HG02840 (cell line): ENCODE measurements around the gene TBX10.
"Not testable (repeated sequence)": the region's sequence is repeated elsewhere in the genome, so short reads cannot be mapped to it uniquely, and the experiment has no call there.

Source experiments
- ATAC-seq: cut with Tn5 transposase; IDR thresholded peaks from one replicate; pipeline ENCODE4 v1.9.1; 2021; ENCODE audit warnings: mild to moderate bottlenecking, moderate library complexity, moderate number of reproducible peaks; ENCODE audit not compliant: unreplicated experiment, low FRiP score

TBX10 gene

DNA sequence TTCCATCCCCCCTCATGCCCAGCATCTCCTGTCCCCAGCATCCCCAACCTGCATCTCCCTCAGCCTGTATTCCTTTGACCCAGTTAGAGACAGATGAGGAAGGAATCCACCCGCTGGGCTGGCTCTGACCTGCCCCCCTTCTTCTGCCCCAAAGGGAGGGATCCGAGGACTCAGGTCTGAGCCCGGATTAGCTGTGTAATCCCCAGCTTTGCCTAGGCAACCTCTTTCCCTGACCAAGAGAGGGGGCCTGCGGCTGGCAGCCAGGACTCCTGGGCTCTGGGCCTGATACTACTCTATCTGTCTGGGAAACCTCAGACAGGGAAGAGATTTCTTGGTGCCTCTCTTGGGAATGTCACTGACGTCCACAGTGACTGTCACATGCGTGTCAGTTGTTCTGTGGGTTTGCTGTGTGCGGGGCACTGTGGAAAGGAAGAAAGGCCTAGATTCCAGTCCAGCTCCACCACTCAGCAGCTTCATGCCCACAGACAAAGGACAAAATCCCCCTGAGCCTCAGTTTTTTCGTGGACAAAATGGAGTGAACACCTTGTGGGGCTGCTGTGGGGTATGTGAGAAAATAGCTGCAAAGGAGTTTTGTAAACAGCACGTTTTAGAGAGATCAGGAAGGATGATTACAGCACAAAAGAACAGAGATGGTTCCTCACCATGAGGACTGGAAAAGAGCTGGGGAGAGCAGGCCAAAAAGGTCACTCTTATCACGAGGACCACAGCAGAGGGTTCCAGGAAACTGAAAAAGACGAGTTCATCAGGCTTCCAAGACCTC lies 34.1 kb downstream of the TBX10 start:
- no peak for ATAC-seq

DNA sequence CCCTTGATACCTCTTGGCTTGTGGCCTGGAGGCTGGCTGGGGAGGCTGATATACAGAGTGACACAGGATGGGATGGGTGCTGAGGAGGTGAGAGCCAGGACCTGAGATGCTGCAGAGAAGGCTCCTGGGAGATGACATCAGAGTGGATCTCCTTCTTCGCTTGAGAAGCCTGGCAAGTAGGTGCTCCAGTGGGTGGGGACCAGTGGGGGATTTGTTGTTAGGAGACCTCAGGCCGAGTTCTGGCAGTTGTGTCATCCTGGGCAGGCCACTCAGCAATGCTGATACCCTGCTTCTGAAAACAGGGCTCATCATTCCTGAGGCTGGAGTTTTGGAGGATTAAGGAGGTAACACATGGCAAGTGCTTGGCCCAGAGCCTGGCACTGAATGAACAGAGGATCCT lies 34.7 kb downstream of the TBX10 start:
- no peak for ATAC-seq

DNA sequence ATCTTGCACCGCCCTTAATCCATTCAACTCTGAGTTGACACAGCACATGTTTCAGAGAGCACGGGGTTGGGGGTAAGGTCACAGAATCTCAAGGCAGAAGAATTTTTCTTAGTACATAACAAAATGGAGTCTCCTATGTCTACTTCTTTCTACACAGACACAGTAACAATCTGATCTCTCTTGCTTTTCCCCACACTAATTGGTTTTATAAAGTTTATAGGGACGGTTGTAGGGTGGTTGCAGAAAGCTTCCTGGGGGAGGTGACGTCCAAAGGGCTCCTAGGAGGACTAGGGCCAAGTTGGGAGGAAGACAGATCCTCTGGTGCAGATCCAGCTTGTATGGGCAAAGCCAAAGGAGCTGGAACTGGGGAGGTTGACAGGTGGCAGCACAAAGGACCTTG lies 35.4 kb downstream of the TBX10 start:
- ATAC-seq = not testable (repeated sequence)

DNA sequence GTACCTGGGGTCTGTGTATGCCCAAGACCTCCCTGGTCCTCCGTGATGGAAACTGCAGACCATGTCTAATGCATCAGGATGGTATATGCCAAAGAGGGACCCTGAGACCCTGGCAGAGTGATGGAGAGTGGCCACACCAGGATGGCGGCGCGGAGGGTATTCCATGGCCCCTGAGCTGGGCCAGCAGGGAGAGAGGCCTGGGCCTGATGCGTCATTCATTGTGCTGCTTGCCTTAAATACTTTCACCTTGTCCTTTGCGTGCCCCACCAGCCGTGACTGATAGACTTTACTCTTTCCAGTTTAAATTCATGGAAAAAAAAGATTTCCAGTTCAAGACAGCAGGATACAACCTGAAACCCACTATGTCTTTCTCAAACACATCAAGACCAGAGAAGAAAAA lies 38.5 kb downstream of the TBX10 start:
- no peak for ATAC-seq

- no peak for ATAC-seq
Observed at GRCh38 chr11:67600324-67601029, 39.1 kb downstream of the TBX10 start.

GRCh38 chr11:67599149-67599548 lies 40.4 kb downstream of the TBX10 start:
- ATAC-seq = no peak

DNA sequence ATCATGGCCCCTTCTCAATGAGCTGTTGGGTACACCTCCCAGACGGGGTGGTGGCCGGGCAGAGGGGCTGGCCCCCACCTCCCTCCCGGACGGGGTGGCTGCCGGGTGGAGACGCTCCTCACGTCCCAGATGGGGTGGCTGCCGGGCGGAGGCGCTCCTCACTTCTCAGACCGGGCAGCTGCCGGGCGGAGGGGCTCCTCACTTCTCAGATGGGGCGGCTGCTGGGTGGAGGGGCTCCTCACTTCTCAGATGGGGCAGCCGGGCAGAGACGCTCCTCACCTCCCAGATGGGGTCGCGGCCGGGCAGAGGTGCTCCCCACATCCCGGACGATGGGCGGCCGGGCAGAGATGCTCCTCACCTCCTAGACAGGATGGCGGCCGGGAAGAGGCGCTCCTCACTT lies 41.6 kb downstream of the TBX10 start:
- ATAC-seq = not testable (repeated sequence)

DNA sequence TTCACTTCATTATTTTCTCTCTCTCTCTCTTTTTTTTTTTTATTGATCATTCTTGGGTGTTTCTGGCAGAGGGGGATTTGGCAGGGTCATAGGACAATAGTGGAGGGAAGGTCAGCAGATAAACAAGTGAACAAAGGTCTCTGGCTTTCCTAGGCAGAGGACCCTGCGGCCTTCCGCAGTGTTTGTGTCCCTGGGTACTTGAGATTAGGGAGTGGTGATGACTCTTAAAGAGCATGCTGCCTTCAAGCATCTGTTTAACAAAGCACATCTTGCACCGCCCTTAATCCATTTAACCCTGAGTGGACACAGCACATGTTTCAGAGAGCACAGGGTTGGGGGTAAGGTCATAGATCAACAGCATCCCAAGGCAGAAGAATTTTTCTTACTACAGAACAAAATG lies 42.1 kb downstream of the TBX10 start:
- not testable (repeated sequence) for ATAC-seq

- no peak for ATAC-seq
Observed at GRCh38 chr11:67596753-67597300, 42.7 kb downstream of the TBX10 start.

DNA sequence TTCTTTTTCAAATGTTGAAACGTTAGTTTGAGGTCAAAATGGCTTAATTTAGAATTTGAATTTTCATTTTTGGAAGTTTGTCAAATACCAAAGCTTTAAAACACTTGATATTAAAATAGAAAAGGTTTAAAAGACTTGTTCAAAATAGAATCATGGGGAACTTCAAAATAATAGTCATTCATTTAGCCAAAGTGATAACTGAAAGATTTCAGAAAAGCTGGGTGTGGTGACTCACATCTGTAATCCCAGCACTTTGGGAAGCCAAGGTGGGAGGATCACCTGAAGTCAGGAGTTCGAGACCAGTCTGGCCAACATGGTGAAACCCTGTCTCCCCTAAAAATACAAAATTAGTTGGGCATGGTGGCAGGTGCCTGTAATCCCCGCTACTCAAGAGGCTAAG lies 45.1 kb downstream of the TBX10 start:
- no peak for ATAC-seq

- no peak for ATAC-seq
Observed at GRCh38 chr11:67593565-67593905, 46.0 kb downstream of the TBX10 start.

GRCh38 chr11:67592880-67593564 lies 46.5 kb downstream of the TBX10 start:
- no peak for ATAC-seq

DNA sequence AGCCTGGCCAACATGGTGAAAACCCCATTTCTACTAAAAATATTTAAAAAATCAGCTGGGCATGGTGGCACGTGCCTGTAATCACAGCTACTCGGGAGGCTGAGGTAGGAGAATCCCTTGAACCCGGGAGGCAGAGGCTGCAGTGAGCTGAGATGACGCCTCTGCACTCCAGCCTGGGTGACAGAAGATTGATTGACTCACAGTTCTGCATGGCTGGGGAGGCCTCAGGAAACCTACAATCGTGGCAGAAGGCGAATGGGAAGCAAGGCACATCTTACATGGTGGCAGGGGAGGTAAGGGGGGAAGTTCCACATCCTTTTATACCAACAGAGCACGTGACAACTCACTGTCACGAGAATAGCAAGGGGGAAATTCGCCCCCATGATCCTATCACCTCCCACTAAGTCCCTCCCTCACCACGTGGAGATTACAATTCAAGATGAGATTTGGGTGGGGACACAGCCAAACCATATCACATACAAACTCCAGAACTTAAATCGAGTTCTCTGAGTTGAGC lies 50.6 kb downstream of the TBX10 start:
- not testable (repeated sequence) for ATAC-seq

DNA sequence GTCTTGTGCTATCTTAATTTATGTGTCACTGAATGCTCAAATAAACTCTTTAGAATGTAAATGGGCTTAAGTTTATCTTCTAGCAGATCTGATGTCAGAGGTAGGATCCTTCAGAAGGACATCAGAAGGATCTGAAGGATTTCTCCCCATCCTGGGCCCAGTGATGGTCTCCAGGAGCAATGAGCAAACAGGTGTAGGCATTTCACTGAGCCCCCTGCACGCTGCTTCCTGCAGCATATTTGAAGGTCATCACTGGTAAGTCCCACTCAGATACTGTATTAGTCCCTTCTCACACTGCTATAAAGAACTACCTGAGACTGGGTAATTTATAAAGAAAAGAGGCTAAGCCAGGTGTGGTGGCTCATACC lies 51.4 kb downstream of the TBX10 start:
- ATAC-seq = no peak

GRCh38 chr11:67586568-67587250 lies 52.9 kb downstream of the TBX10 start:
- no peak for ATAC-seq

DNA sequence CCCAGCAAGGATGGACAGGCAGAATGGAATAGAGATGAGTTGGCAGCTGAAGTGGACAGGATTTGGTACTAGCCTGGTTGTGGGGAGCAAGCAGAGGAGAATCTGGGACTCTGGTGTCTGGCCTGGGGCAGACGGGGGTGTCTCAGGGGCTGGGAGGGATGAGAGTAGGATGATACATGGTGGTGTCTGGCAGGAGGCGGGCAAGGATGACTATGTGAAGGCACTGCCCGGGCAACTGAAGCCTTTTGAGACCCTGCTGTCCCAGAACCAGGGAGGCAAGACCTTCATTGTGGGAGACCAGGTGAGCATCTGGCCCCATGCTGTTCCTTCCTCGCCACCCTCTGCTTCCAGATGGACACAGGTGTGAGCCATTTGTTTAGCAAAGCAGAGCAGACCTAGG lies 53.7 kb downstream of the TBX10 start:
- no peak for ATAC-seq

- no peak for ATAC-seq
Observed at GRCh38 chr11:67584881-67585873, 54.4 kb downstream of the TBX10 start.

GRCh38 chr11:67584205-67584880 lies 55.2 kb downstream of the TBX10 start:
- peak; percentile 16 for ATAC-seq
